H7 (cell line): Measurements from ENCODE around the gene ADARB2. TPM values are rescaled to one million over a fixed set of nuclear protein-coding genes. Genes with fewer than 3 reads are reported as not detected.

Source experiments
- DNase-seq: peaks from one replicate; pipeline ENCODE4 v3.0.0; 2012
- H3K27me3 ChIP-seq: 2 replicates; pipeline ENCODE4 v1.6.0; 2011; ENCODE audit warnings: mild to moderate bottlenecking, low read length; ENCODE audit not compliant: control insufficient read depth, insufficient read depth
- H3K36me3 ChIP-seq: replicated peaks from 2 replicates; pipeline ENCODE4 v1.5.1; 2011; ENCODE audit warnings: low read length; ENCODE audit not compliant: control insufficient read depth, insufficient read depth
- H3K4me3 ChIP-seq: 2 replicates; pipeline ENCODE4 v1.5.1; 2011; ENCODE audit warnings: low read depth, mild to moderate bottlenecking, control low read depth, low read length, moderate library complexity; ENCODE audit not compliant: insufficient read depth
- total RNA-seq: library from RNA; depleted of rRNA; stranded (reverse); fragments of >200 nt; shearing (Covaris generic); gene quantifications from 2 replicates; pipeline ENCODE4 v1.2.3, GENCODE V29; 2014

The ADARB2 gene
- total RNA-seq, 1 experiment from 2014 or later, result 1.5 TPM

DNA sequence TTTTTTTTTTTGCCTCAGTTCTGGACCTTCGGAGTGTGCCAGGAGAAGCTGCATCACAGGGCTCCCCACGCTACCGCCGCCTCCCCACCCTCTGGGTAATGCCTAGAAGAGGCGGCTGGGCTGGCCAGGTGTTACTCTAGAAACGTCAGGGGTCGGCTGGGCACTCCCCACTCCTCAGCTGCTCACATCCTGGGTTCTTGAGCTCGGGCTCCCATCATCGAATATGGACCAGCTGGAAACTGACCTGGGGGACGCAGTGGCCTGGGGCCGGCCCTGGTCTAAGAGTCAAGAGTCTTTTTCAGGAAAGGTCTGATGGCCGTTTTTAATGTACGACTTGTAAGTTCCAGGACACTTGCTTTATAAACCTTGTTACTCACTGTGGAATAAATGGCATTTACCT, 354.6 kb downstream of the ADARB2 start:
- Histone ChIP-seq H3K27me3 (no peaks in the 10 kb centered on the region), H3K36me3 (no peaks in the 10 kb centered on the region), H3K4me3 (no peak overlapping the region)
- no peak for DNase-seq

DNA sequence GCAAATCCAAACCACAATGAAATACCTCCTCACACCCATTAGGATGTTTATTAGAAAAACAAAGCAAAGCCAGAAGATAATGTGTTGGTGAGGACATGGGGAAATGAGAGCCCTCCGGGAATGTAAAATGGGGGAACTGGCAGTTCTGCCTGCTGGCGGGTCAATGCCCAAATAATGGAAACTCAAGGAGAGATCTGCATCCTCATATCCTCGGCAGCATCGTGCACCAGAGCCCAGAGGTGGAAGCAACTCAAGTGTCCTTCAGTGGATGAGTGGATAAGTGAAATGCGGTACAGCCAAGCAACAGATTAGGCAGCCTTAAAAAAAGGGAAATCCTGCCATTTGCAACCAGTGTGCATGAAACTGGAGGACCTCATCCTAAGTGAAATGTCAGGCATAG, 356.0 kb downstream of the ADARB2 start:
- Histone ChIP-seq H3K27me3 (no peaks in the 10 kb centered on the region), H3K4me3 (no peak overlapping the region), H3K36me3 (no peaks in the 10 kb centered on the region)
- peak; percentile 16 for DNase-seq

DNA sequence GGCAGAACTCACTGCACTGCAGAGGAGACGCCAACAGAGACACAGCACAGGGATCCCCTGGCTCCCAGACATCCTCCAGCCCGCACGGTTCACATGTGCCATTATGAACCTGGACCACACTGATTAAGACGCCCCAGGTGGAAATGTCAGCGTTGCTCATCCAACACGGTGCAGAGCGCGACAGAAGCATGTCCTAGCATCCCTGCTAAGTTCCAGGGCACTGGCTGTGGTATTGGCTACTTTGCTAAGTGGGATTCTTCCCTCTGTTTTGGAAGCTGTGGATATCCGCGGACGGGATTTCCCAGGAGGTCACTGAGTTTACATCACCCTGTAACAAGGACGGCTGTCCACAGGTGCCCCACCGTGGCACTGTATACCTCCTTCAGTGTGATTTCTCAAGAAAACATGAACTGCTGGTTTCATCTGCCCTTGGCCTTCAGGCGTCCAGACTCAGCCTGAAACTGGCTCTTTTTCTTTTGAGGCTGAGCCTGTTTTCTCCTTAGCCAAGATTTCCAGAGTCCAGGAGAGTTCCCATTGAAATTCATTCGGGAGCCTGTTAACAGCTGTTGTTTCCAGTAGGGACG, 357.1 kb downstream of the ADARB2 start:
- DNase-seq, result peak; percentile 59
- H3K4me3 ChIP-seq, result no peak overlapping the region
- H3K36me3 ChIP-seq, result no peaks in the 10 kb centered on the region
- no peaks in the 10 kb centered on the region for H3K27me3 ChIP-seq

DNA sequence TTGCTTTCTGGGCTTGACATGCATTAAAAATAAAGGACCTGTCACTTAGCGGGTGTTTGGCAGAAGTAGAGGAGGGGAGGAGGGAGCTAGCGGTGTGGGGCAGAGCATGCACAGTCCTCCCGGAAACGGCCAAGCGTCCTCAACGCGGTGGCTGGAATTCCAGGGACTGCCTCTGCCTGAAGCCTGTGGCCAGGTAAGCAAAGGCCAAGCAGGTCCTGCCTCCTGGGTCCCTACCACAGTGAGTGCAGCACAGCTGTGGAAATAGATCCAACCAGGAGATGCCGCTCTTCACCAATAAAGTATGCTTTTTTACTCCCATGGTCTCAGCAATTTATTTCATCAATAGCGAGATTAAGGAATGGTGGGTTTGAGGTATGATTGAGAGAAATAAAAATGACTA, 357.7 kb downstream of the ADARB2 start:
- no peaks in the 10 kb centered on the region for H3K36me3 ChIP-seq
- DNase-seq, result peak; percentile 88
- no peaks in the 10 kb centered on the region for H3K27me3 ChIP-seq
- H3K4me3 ChIP-seq, result no peak overlapping the region

GRCh38 chr10:1378473-1378872, 358.9 kb downstream of the ADARB2 start:
- no peak for DNase-seq
- H3K36me3 ChIP-seq, result no peaks in the 10 kb centered on the region
- H3K4me3 ChIP-seq, result no peak overlapping the region
- no peaks in the 10 kb centered on the region for H3K27me3 ChIP-seq

- Histone ChIP-seq H3K27me3 (no peaks in the 10 kb centered on the region), H3K36me3 (no peaks in the 10 kb centered on the region), H3K4me3 (no peak overlapping the region)
- peak; percentile 15 for DNase-seq
Measured at GRCh38 chr10:1377740-1378397, 359.5 kb downstream of the ADARB2 start.

DNA sequence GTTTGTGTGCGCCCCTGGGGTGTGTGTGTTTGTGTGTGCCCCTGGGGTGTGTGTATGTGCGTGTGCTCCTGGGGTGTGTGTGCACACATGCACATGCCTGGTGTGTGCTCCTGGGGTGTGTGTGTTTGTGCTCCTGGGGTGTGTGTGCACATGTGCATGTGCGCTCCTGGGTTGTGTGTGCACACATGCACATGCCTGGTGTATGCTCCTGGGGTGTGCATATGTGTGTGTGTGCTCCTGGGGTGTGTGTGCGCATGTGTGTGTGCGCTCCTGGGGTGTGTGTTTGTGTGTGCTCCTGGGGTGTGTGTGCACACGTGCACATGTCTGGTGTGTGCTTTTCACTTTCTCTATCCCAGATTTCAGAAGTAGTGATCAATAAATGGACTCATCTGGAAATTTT, 360.1 kb downstream of the ADARB2 start:
- H3K36me3 ChIP-seq, result no peaks in the 10 kb centered on the region
- H3K4me3 ChIP-seq, result no peak overlapping the region
- H3K27me3 ChIP-seq, result no peaks in the 10 kb centered on the region
- DNase-seq, result no peak

GRCh38 chr10:1376384-1376945, 360.9 kb downstream of the ADARB2 start:
- Histone ChIP-seq H3K27me3 (no peaks in the 10 kb centered on the region), H3K36me3 (no peaks in the 10 kb centered on the region), H3K4me3 (no peak overlapping the region)
- DNase-seq, result peak; percentile 31

DNA sequence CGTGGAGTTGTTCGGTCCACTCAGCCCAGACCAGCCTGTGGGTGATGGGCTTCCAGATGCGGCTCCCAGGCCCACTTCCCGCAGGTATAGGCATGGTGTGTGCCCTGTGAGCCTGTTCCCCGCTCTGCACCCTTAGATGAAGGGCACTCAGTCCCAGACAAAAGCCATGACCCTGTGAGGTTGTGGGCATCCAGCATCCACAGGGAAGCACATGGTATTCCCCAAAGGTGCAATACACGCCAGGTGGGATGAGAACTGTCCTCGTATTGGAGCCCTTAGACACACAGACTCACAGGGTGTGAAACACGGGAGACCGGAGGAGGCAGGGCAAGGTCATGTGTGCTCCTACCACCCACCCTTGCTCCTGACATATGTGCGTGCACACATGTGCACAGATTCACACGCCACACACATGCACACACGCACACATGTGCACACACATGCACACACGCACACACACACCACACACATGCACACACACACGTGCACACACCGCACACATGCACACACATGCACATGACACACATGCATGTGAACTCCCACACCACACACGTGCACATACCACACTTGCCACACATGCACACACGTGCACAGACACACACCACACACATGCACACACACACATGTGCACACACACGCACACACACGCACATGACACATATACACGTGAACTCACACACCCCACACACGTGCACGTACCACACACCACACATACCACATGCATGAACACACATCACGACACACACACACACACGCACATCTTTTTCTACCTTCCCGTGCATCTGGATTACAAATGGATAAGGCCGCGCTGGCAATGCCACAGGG, 361.8 kb downstream of the ADARB2 start:
- DNase-seq, result peak; percentile 26
- H3K36me3 ChIP-seq, result no peaks in the 10 kb centered on the region
- H3K27me3 ChIP-seq, result no peaks in the 10 kb centered on the region
- no peak overlapping the region for H3K4me3 ChIP-seq

GRCh38 chr10:1374511-1375345, 362.6 kb downstream of the ADARB2 start:
- H3K4me3 ChIP-seq, result no peak overlapping the region
- peak; percentile 47 for DNase-seq
- H3K27me3 ChIP-seq, result no peaks in the 10 kb centered on the region
- no peaks in the 10 kb centered on the region for H3K36me3 ChIP-seq

DNA sequence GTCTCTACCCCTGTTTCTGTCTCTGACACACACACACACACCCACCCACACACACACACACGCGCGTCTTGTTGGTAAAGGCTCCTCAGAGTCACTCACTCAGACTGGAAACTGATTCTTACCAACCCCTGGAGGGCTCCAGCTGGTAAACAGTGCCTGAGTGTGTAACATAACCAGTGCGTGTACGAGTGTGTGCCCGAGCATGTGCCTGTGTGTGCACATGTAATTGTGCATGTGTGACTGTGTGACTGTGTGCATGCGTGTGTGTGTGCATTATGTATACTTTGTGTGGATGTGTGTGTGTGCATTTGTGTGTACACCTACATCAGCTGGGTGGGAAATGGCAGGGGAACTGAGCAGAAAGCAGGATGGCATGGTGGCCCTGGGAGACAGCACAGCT, 364.0 kb downstream of the ADARB2 start:
- no peak overlapping the region for H3K4me3 ChIP-seq
- H3K27me3 ChIP-seq, result no peaks in the 10 kb centered on the region
- no peaks in the 10 kb centered on the region for H3K36me3 ChIP-seq
- peak; percentile 17 for DNase-seq

GRCh38 chr10:1372212-1372611, 365.1 kb downstream of the ADARB2 start:
- H3K4me3 ChIP-seq, result no peak overlapping the region
- H3K27me3 ChIP-seq, result no peaks in the 10 kb centered on the region
- no peaks in the 10 kb centered on the region for H3K36me3 ChIP-seq
- peak; percentile 39 for DNase-seq

- H3K4me3 ChIP-seq, result no peak overlapping the region
- H3K36me3 ChIP-seq, result no peaks in the 10 kb centered on the region
- no peak for DNase-seq
- H3K27me3 ChIP-seq, result no peaks in the 10 kb centered on the region
Measured at GRCh38 chr10:1370298-1370697, 367.0 kb downstream of the ADARB2 start.

GRCh38 chr10:1369665-1370064, 367.7 kb downstream of the ADARB2 start:
- H3K36me3 ChIP-seq, result no peaks in the 10 kb centered on the region
- peak; percentile 73 for DNase-seq
- H3K4me3 ChIP-seq, result no peak overlapping the region
- H3K27me3 ChIP-seq, result no peaks in the 10 kb centered on the region
